GM19238 (cell line): ENCODE data around the gene FHIT.
"Not testable (repeated sequence)": the region's sequence is repeated elsewhere in the genome, so short reads cannot be mapped to it uniquely, and the experiment has no call there.

Experiments
- DNase-seq: peaks from one replicate; pipeline ENCODE4 v3.0.0; 2011; ENCODE audit warnings: low spot score; ENCODE audit not compliant: insufficient read length

FHIT gene

DNA sequence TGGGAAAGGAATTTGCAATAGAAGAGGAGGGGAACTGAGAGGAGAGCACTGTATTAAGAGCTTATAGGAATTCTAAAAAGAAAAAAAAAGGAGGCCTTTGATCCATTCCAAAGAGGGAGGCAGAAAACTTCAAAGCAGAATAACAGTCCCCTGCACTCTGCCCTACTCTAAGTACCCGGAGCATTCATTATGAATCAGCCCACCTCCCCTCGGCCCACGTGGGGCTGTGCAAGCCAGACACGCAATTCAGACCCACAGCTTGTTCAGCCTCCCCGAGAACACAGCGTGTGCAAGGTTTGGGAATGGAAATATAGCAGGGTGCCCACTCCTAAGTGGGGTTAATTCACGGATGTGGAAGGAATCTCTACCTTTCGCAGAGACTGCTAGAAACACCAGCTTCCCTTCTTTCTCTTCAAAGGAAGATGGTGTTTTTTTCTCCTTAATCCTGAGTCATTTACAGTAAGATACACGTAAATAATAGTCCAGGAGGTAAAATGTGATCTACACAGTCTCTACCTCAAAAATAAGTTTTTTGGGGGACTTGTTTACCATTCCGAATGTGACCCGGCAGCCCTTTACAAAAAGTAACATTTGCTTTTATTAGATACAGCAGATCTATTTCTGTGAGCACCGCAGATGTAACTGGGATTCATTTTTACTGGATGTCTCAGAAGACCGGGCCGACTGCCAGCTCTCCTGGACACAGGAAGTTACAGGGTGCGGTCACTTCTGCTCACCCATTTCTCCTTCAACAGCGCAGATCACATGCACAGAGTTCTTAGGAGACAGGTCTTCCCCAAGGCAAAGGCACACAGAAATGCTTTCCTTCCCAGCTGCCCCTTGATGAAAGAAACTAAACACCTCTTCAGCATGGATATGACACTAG is 1433.0 kb downstream of the FHIT start:
- DNase-seq = no peak

DNA sequence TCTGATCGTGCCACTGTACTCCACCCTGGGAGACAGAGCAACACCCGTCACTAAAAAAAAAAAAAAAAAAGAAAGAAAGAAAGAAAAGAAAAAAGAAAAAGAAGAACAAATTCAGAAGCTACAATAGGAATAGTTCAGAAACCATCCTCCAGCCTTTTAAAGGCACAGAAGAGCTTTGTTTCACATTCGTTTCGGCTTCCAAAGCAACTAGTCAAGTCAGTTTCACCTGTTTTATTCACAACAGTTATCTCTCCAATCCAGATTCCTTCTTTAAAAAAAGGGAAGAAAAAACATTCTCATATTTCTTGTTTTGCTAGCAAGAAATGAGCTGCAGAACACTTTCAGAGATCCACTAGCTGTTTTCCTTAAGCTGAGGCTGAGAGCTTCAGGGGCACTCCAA is 1433.7 kb downstream of the FHIT start:
- DNase-seq = no peak

DNA sequence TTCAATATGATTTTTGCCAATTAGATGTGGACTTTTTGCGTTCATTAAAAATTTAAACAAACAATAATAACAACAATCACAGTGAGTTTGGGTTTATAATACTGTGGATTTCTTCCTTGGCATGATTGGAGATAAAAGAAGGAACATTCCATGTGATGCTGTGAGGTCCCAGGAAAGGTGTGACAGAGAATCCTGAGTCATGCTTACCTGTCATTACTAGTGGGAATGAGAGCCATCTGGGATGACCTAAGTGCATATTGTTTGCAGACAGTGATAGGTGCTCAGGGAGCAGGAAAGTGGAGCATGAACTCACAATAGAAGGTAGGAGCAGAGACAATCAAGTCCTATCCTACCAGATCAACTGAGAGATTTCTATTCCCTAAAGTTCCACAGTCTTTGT is 1434.9 kb downstream of the FHIT start:
- DNase-seq = no peak

DNA sequence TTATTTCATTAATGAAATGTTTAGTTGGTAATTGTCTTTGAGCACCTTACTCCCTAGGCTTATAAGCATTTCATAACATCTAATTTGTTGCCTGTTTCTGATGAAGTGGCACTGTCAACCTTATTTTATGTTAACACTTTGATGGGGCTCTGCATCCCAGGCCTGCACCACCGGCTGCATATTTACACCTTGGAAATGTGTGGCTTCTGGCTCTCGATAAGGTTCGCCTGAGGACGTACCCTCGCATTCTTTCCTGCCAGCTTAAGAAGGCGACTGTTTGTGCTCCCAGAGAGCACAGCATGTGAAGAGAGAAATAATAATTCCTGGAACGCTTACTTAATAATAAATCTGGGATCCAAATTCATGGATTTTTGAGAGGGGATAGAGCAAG is 1438.1 kb downstream of the FHIT start:
- DNase-seq = no peak

DNA sequence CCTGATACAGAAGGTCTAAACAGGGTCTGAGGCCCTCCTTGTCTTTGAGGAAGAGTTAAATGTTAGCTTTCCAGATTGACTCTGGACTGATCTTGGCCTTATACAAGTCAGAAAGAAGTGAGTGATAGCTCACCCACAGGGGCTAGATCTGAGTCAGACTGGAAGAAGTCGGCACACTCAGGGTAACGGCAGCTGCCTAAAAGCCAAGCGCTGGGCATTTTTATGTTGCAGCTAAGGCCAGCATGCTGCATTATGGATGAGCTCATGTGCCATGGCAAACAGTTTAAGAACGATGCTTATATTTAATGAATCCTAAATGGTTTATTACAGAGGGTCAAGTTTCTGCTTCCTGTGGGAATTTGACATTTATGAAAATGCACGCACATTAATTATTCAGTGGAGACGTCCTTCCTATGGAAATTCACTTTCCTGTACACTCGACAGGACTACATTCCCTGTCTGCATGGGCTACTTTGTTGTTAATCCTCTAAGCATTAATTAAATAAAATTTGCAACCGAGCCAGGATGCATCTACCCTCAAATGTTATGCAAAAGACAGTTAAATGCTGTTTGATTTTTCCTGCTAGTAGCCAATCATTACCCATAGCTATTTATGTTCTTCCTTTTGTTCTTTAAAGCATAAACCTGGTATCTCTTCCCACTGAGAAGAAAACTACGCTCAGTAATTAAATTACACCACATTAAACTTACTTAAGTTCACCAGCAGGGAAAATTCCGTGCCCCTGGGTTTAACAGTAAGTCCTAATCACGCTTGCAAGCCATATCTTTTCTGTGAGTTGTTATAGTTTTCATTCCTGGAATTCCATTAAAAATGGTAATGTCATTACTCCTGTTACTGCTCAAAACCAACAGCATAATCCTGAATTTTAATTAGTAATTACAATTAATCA is 1438.8 kb downstream of the FHIT start:
- DNase-seq = no peak

DNA sequence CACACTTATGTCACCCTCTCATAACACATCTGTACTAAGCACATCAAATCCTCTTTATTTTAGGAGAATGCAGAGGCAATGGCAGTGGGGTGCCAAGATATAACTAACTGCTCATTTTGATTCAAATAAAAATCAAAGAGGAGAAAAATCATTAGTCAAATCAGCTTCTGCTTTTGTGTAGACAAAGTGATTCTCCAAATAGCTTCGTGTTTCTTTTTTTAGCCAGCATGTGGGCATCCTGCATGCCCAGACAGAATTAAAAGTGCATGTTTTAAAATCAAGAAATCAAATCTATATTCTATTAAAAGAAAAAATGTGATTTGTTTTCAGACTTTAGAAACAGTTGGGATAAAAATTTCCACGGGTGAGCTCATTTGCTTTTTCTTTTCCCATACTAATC is 1440.1 kb downstream of the FHIT start:
- no peak for DNase-seq

DNA sequence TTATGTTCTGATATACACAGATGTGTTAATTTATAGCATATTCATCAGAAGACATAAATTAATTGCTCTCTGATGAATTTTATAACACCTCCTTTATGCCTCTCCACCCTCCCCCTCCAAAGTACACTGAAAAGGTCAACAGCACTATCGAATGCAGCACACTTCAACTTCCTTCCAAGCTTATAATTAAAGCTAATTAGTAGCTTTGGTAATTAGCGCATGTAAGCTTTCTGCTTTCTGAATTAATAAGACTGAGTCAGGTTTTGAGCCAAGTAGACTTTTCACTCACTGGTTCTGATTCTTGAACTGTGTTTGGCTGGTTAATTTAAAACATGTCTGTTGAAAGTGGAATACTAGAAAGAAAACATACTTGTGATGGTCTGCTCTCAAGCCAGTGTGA is 1440.6 kb downstream of the FHIT start:
- no peak for DNase-seq

DNA sequence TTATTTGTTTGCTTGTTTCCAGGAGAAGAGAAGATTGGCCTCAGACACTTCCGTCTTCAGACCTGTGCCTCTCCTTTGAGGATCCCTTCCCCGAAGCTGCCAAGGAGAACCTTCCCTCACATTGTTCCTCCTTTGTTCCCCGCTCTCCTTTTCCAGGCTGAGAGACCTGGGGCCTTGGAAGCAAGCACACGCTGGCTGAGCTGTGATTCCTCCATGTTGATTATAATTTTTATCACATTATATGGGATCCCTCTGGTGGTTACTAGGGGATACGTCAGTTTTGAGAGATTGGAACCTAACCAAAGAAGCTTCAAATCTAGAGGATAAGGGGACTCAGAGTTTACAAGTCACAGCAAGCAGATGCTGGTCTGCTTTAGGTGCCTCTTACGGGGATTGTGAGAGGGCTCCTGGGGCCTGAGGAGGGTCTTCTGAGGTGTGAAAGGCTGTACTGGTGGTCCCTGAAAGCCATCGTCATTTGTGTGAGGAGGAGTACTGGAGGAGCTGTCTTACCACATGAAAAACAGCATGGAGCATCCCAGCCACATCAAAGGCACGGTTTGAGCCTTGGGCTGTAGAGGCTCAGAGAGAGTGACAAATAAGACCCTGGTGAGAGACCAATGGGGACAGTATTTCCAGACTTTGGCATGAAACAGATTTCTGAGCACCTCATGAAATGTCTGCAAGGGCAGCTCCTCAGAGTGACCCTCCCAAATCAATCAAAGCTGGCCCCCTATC is 1441.4 kb downstream of the FHIT start:
- DNase-seq = no peak

DNA sequence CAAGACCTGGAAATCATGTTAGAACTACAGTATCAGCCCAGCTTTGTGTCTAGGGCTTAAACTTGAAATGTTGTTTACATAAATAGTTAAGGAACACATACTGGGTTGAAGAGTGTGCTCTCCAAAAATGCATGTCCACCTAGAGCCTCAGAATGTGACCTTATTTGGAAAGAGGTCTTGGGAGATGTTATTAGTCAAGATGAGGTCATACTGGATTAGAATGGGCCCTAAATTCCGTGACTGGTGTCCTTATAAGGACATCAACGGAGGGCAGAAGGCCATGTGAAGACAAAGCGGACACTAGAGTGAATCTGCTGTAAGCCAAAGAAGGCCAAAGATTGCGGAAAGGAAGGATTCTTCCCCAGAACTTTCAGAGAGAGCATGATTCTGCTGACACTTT is 1442.2 kb downstream of the FHIT start:
- no peak for DNase-seq

DNA sequence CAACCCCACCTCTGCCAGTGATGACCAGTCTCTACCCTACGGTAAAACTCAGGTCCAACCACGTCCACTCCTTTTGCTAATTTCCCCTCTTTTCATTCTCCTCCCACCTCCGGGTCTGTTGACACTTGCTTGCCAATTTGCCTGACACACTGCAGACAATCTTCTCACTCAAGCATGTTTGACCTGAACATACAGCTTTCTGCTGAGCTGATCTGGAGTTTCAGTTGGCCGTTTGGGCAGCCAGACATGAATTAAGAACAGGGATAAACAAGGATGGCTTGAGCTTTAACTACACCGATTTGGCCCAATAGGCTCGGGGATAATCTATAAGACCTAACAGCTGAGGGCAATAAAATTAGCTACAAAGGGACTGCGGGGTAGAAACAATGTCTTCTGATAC is 1442.8 kb downstream of the FHIT start:
- DNase-seq = no peak

DNA sequence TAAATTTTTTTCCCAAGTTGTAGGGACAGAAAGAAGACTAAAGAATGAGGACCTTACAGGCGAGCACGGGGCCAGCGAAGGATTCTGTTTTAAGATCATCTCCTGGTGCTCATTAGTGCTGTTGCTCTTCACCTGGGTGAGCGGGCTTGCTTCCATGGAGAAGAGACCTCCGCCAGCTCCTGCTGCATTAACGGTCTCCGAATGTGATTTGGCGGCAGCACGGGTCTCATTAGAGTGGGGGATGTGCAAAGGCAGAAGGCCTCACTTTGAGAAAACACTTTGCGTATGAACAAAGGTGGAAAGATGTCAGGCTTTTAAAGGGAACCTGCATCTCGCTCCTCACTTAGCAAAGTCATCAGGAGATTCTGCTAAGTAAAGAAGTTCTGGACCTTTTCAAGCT is 1448.0 kb downstream of the FHIT start:
- no peak for DNase-seq

DNA sequence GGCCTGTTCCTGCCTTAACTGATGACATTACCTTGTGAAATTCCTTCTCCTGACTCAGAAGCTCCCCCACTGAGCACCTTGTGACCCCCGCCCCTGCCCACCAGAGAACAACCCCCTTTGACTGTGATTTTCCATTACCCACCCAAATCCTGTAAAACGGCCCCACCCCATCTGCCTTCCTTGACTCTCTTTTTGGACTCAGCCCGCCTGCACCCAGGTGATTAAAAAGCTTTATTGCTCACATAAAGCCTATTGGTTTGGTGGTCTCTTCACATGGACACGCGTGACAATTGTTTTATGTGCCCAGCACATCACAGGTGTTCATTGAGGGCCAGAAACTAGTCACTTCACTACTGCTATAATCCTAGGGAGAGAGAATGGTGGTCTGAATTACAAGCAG is 1448.8 kb downstream of the FHIT start:
- DNase-seq = not testable (repeated sequence)

DNA sequence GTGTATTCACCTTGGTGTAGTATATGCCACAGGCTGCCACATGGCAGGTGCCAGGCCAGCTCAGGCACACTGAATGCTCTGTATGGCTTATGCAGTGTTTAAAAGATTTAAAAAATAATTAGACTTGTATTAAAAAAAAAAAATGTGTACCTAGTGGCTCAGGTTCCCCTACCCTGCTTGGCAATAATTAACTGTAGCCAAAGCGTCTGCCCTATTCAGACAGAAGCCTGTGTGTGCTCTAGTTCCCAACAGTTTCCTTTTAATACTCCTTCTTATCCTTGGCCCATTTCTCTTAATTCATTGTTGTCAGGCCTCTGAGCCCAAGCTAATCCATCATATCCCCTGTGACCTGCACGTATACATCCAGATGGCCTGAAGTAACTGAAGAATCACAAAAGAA is 1449.2 kb downstream of the FHIT start:
- no peak for DNase-seq

DNA sequence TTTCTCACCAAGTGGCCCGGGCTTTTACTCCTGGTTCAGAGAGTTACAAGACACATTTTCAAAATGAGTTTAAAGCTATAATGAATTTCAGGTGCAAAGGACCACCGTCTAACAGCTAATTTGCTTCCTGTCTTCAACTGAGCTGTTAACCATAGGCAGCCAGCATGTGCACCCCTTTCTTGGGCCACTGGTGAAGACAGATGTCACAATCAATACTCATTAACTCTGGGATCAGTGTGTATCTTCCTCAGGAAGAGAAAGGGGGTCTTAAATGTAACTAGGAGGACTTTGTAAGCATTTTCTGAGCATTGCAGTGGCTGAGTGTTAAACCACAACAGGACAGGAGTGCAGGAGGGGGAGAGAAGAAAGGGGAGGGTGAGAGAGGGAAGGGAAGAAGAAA is 1450.8 kb downstream of the FHIT start:
- DNase-seq = no peak

DNA sequence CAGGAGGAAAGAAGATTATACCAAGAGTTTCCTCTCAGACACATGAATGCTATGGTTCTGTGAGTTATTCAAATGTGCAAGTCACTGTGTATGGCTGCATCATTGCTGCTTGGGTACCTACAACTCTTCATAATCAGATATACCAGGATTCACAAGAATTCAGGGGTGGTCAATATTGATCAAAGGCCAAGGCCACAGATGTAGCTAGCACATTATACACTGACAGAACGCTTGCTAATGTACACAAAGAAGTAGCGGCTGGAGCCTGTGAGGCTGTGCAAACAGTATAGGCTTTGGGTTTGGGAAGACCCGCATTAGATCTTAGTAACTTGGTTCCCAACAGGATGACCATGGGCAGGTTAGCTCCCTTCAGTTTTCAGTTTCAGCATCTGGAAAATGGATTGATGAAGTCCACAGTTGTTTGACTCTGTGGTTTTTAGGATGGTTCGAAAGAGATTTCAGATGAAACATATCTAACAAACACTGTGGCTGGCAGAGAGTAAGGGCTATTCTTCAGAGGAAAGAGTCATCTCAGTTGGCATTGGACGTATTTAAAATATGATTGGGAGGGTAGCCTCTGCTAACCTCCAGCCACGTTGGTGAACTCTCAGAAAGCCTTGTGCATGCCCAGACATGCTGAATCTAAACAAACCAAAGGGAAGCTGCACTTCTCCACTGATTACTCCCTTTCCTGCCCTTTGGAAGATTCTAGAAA is 1452.7 kb downstream of the FHIT start:
- DNase-seq = no peak

DNA sequence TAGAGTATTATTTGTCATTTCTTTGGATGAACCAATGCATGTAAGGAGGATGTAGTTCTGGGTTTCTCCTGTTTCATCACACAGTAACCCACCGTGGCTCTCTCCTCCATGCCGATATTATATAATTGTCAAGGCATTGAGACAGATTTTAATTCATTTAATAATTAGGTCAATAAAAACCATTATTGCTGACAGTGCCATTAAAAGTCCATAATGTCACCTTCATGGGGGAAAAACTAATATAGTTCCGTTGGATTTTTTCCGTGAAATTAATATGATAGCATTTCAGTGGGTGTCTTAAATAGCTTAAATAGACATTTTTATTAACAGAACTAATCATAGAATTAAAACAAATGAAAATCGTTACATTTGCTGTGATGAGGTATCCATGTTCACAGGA is 1453.7 kb downstream of the FHIT start:
- DNase-seq = no peak

DNA sequence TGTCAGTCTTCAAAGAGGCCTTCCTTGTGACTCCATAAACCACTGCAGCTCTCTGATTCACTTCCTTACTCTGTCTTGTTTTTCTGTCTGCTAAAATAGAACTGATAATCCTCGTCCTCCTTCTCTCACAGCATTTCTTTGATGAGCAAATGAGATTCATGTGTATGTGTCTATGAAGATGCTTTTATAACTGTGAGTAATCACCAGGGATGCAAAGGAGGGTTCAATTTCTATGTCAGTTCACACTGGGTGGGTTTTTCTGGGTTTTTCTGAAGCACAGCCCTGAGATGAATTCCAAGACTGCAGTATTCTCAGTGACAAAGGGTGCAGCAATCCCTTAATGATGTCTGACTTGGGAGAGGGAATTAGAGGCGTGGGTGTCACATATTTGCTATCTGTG is 1454.8 kb downstream of the FHIT start:
- DNase-seq = no peak

DNA sequence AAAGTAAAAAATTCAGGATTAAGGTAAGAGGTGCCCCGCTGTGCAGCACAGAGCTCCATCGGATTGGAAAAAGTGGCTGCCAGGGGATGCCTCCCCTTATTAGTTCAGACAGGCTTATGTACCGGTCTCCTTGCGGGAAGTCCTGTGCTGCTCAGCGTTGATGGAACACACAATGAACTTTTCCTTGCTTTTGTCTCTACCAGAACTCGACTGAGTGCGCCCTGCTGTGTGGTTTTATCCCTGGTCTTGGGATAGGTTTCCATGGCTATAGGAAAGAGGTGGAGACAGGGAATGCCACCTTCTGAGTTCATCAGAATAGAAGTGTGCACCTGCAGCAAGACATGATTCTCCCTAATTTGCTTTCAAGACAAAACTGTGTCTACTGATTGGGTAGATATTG is 1455.5 kb downstream of the FHIT start:
- DNase-seq = no peak

DNA sequence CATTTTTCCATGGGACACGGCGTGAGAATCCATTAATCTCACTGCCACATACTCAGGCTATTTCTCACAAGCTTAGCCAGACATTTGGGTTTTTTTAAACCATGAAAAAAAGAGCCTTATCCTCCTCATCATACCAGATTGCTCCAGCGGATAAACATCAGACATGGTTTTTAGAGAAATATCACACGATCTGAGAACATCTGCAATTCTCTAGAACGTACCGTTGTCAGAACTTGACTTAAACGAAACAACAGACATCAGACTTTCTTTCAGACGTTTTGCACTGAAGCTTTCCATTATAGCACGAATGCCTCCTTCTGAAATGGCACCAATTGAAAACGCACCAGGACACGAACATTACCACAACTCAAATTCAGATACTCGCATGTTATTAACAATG is 1457.3 kb downstream of the FHIT start:
- DNase-seq = no peak

DNA sequence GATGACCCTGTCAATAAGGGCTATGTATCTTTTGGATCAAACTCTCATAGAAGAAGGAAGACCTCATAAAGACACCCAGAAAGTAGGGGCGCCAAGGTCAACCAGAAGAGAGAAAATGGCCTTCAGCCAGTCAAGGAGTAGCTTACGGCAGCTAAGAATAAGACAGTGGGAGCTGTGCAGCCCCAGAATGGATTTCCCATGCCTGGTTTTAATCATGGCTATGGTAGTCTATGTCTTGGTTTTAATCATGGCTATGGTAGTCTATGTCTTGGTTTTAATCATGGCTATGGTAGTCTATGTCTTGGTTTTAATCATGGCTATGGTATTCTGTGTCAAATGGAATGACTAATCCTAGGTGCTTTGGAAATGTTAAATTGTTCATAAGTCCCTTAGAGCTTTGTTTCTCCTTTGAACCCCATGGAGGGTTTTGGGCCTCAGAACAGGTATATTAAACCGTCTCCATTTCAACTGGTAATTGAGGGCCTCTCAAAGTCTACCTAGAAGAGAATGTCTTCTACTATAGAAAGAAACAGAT is 1459.4 kb downstream of the FHIT start:
- DNase-seq = no peak

DNA sequence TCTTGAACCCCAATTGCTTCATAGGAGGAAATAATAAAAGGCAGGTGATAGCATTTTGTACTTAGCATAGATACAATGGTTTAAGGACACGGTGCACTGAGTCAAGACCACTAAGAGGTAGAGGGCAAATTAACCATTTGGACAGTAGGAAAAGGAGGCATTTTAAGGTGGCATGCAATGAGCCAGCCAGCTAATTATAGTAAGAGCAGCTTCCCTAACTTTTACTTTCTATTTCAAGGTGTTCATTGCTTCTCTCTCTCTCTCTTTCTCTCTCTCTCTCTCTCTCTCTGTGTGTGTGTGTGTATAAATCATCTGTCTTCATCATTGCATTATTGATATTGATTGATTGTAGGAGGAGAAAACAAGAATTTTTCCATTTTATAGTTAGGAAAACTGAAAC is 1461.0 kb downstream of the FHIT start:
- DNase-seq = no peak
